Upper lobe of left lung (tissue), 6 donors: Measurements from ENCODE around the gene DLGAP1. TPM values are rescaled to one million over a fixed set of nuclear protein-coding genes. Genes with fewer than 3 reads are reported as not detected.

Experiments
- ATAC-seq, 2 donors: fragments of 200-7000 bp; cut with Tn5 transposase; one replicate each; pipeline ENCODE4 v1.9.1; 2022; ENCODE audit warnings: mild to moderate bottlenecking in 2 of 2, moderate library complexity in 2 of 2; ENCODE audit not compliant: low FRiP score in 2 of 2
- DNase-seq, 2 donors: peaks; one replicate each; pipeline ENCODE4 v3.0.0-alpha.2; 2019 to 2020
- H3K27ac ChIP-seq, 4 donors: fragments of 200-600 bp; sonication (generic); one replicate each; pipeline ENCODE4 v1.5.1; 2016 to 2019
- H3K27me3 ChIP-seq, 4 donors: fragments of 200-600 bp; sonication (generic); one replicate each; pipeline ENCODE4 v1.5.1; 2017 to 2019
- H3K36me3 ChIP-seq, 4 donors: fragments of 200-600 bp; sonication (generic); one replicate each; pipeline ENCODE4 v1.5.1; 2016 to 2019
- H3K4me1 ChIP-seq, 4 donors: fragments of 200-600 bp; sonication (generic); one replicate each; pipeline ENCODE4 v1.5.1; 2018 to 2019
- H3K4me3 ChIP-seq, 4 donors: fragments of 200-600 bp; sonication (generic); one replicate each; pipeline ENCODE4 v1.5.1; 2017 to 2019; ENCODE audit warnings: mild to moderate bottlenecking in 2 of 4, moderate library complexity in 1 of 4
- H3K9me3 ChIP-seq, 4 donors: fragments of 200-600 bp; sonication (generic); one replicate each; pipeline ENCODE4 v1.5.1; 2018 to 2019
- CTCF ChIP-seq, 6 experiments: fragments of 450-650 bp in 4 of 6; fragments of 200-600 bp in 2 of 6; sonication (generic) in 2 of 6; IDR thresholded peaks; one replicate each; pipeline ENCODE4 v1.5.1; 2016 to 2019; ENCODE audit warnings: antibody characterized with exemption in 6 of 6
- EP300 ChIP-seq, 4 donors: sonication (generic); formaldehyde crosslinking; IDR thresholded peaks; one replicate each; pipeline ENCODE4 v1.5.1; 2017; ENCODE audit warnings: antibody characterized with exemption in 4 of 4, control low read depth in 2 of 4
- POLR2A ChIP-seq, 4 donors: fragments of 450-650 bp; IDR thresholded peaks; one replicate each; pipeline ENCODE4 v1.5.1; 2016 to 2017; ENCODE audit warnings: antibody characterized with exemption in 4 of 4, mild to moderate bottlenecking in 2 of 4
- POLR2AphosphoS5 ChIP-seq, 2 donors: sonication (generic); formaldehyde crosslinking; IDR thresholded peaks; one replicate each; pipeline ENCODE4 v1.5.1; 2017; ENCODE audit warnings: antibody characterized with exemption in 2 of 2
- WGBS, 2 donors: methylation state at CpG; one replicate each; pipeline ENCODE4 v1.1.5; 2017 to 2018; 5-methylcytosine and 5-hydroxymethylcytosine counted together
- total RNA-seq, 6 donors: library from RNA; depleted of rRNA in 4 of 6; stranded (reverse); fragments of >200 nt in 4 of 6; gene quantifications; one replicate each; pipeline versions ENCODE4 v1.1.0 to v1.2.1, GENCODE V29; 2016 to 2021
- donor health status: DM: no; HTN: no; CAD: no; lungs with moderate emphysema.
- donor health status: DM: no; HTN: yes; CAD: no; lungs with severe emphysema.

The DLGAP1 gene
- total RNA-seq, 6 donors from 2014 or later, result 2.1 to 4.6 (median 3.6) TPM

DNA sequence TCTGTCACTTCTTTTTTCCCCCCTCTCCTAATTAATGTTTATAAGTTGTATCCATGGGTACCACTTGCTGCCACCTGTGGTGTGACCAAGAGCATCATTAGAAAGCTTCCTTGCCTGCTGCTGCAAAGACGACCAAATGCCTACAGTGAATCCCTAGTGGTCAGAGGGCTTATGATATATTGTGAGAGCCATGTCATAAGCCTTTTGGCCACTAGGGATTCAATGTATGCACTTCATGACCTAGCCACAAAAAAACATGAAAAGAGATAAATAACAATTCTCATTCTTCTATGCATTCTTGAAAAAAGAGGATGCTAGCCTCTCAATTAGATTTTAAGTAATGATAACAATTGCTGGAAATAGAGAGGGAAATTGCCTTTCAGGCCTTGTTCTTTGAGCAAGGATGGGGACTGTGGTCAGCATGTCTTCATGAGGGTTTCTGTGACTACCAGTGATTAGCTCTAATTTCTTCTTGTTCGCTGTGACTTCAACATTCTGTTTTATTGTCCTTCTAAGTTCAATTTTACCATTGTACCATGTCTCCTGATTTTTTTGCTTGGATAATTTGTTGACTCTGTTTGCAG lies 569.8 kb downstream of the DLGAP1 start:
- peaks cover 4 to 10% (median 5%) of the 10 kb centered on the region in 4 donors for H3K4me1 ChIP-seq
- no peak for DNase-seq
- TF ChIP-seq EP300 (IDR thresholded peaks at IDR 0.05), result no peak
- ATAC-seq, result no peak
- H3K4me3 ChIP-seq, result no peak overlapping the region
- no peaks in the 10 kb centered on the region for H3K27me3 ChIP-seq
- WGBS, 2 donors, result 87 to 96% methylated on average over 2 of the region's 2 CpGs
- no peaks in the 10 kb centered on the region for H3K9me3 ChIP-seq
- H3K27ac ChIP-seq, result no peak overlapping the region
- no peaks in the 10 kb centered on the region for H3K36me3 ChIP-seq

DNA sequence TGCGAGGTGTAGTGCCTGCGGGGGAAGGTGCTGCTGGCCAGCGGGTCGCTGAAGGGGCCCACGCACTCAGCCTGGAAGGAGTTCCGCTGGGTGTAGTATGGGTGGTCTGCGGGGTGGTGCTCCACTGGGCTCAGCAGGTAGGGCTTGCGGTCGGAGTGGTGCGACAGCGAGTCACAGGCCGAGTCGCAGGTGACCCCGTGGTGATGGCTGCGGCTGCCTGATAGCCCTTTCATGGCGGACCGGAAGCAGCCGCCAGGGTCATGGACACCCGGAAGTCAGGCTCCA lies 575.3 kb downstream of the DLGAP1 start:
- TF ChIP-seq EP300 (IDR thresholded peaks at IDR 0.05) (no peak), CTCF (IDR thresholded peaks at IDR 0.05) (no peak), POLR2A (IDR thresholded peaks at IDR 0.05) (no peak), POLR2AphosphoS5 (IDR thresholded peaks at IDR 0.05) (no peak)
- Histone ChIP-seq H3K36me3 (no peaks in the 10 kb centered on the region), H3K9me3 (no peaks in the 10 kb centered on the region), H3K27ac (no peak overlapping the region), H3K4me3 (no peak overlapping the region), H3K4me1 (peaks cover 0 to 12% (median 4%) of the 10 kb centered on the region in 4 donors), H3K27me3 (no peaks in the 10 kb centered on the region)
- WGBS, 2 donors, result 95 to 98% methylated on average over 14 to 19 of the region's 19 CpGs
- ATAC-seq (peak; percentile 6 to 26), DNase-seq (peak in 1 of 2 donors; percentile 70)

- ATAC-seq (peak in 1 of 2 donors; percentile 26), DNase-seq (peak in 1 of 2 donors; percentile 80)
- Histone ChIP-seq H3K4me3 (no peak overlapping the region), H3K9me3 (no peaks in the 10 kb centered on the region), H3K4me1 (peaks cover 1 to 12% (median 4%) of the 10 kb centered on the region in 4 donors), H3K36me3 (no peaks in the 10 kb centered on the region), H3K27me3 (no peaks in the 10 kb centered on the region), H3K27ac (no peak overlapping the region)
- WGBS, 2 donors, result 97 to 99% methylated on average over 13 to 59 of the region's 59 CpGs
- TF ChIP-seq POLR2A (IDR thresholded peaks at IDR 0.05) (no peak), EP300 (IDR thresholded peaks at IDR 0.05) (no peak), POLR2AphosphoS5 (IDR thresholded peaks at IDR 0.05) (no peak), CTCF (IDR thresholded peaks at IDR 0.05) (no peak)
These were observed 575.8 kb downstream of the DLGAP1 start for GRCh38 chr18:3879114-3879835.

GRCh38 chr18:3878401-3878800 lies 576.7 kb downstream of the DLGAP1 start:
- DNase-seq, result no peak
- 66 to 92% methylated on average over 7 of the region's 7 CpGs for WGBS, 2 donors

DNA sequence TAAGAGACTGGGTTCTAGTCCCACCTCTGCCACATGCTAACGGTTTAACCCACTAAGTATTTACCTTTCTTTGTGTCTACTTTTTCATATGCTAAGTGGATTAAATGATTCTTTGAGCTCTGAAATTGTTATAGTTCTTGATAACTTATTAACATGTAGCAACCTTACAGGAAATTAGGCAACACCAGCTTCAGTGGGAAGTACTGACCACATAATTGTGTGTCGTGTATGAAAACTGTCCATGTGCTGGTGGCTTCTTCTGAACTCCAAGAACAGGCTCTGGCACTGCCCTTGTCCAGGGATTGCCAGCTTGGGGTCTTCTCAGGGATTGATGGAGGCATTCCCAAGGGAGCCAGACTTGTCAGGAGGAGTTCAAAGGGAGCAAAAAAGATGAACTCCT lies 577.4 kb downstream of the DLGAP1 start:
- Histone ChIP-seq H3K27ac (no peak overlapping the region), H3K4me1 (peaks cover 4 to 12% (median 4%) of the 10 kb centered on the region in 4 donors), H3K27me3 (no peaks in the 10 kb centered on the region), H3K4me3 (no peak overlapping the region), H3K9me3 (no peaks in the 10 kb centered on the region), H3K36me3 (no peaks in the 10 kb centered on the region)
- TF ChIP-seq EP300 (IDR thresholded peaks at IDR 0.05) (no peak), POLR2AphosphoS5 (IDR thresholded peaks at IDR 0.05) (no peak), CTCF (IDR thresholded peaks at IDR 0.05) (no peak), POLR2A (IDR thresholded peaks at IDR 0.05) (no peak)
- WGBS, 2 donors, result 39 to 59% methylated on average over 2 of the region's 2 CpGs
- ATAC-seq (peak in 1 of 2 donors; percentile 64), DNase-seq (no peak)

More at GRCh38 chr18:3878401-3878800, 576.7 kb downstream of the DLGAP1 start:
- no peak overlapping the region for H3K4me3 ChIP-seq
- no peak overlapping the region for H3K27ac ChIP-seq
- peak in 1 of 2 donors; percentile 37 for ATAC-seq
- TF ChIP-seq POLR2AphosphoS5 (IDR thresholded peaks at IDR 0.05), result no peak
- no peak for TF ChIP-seq EP300 (IDR thresholded peaks at IDR 0.05)
- no peak for TF ChIP-seq POLR2A (IDR thresholded peaks at IDR 0.05)
- no peak for TF ChIP-seq CTCF (IDR thresholded peaks at IDR 0.05)
- no peaks in the 10 kb centered on the region for H3K36me3 ChIP-seq
- no peaks in the 10 kb centered on the region for H3K27me3 ChIP-seq
- H3K9me3 ChIP-seq, result no peaks in the 10 kb centered on the region
- H3K4me1 ChIP-seq, result peaks cover 4 to 12% (median 4%) of the 10 kb centered on the region in 4 donors
